A549 (cell line): ENCODE measurements around the gene ATP5PB.

Source experiments
- ESRRA ChIP-seq: fragments of 150-350 bp; IDR thresholded peaks from 2 replicates; pipeline ENCODE4 v1.6.1; 2014; ENCODE audit warnings: mild to moderate bottlenecking, low read length, borderline replicate concordance
- MAFK ChIP-seq: fragments of 450-650 bp; IDR thresholded peaks from 2 replicates; pipeline ENCODE4 v1.6.1; 2014; ENCODE audit not compliant: partially characterized antibody
- RCOR1 ChIP-seq: fragments of 150-350 bp; IDR thresholded peaks from 2 replicates; pipeline ENCODE4 v1.6.1; 2014; ENCODE audit warnings: antibody characterized with exemption, low read length, low read depth
- TF ChIP-seq, protein P1 (sequence below): fragments of 200-600 bp; sonication (generic); IDR thresholded peaks from 2 replicates; pipeline ENCODE4 v1.6.1; 2016; ENCODE audit warnings: antibody characterized with exemption, mild to moderate bottlenecking, moderate library complexity

DNA sequence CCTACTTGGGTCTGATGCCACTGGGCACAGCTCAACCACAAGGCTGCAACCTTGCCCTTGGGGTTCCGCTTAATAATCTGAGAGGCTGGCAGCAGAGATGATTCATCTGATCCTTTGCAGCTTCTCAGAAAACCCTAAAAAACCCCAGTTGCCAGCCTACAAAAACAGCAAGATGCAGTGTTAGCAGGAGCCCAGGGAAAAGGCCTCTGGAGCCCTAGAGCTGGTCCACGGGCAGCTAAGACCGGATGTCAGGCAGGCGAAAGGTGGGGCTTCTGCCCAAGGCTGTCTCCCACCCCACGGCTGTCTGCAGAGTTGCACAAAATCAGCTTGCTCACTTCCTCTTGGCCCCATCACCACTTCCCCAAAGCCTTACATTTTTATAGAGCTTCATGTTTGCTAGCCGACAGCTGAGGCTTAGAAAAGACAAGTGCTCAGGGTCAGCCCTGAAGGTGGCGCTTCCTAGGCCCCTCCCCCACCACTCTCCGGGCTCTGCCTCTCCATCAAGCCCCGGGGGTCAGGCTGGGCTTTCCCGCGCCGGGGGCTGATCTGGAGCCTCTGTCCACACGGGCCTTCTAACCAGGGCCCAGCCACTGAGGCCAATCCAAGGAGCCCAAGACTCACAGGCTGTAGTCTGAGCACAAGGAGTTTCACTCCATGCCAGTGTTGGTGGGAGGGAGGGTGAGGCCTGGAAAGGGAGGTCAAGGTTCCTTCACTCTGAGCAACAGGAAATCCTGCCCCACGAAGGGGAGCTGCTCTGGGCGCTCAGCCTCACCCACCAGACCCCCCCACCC, 58.3 kb downstream of the ATP5PB start:
- TF ChIP-seq RCOR1 (no peak), ESRRA (no peak), MAFK (no peak)
- TF ChIP-seq, protein P1, sequence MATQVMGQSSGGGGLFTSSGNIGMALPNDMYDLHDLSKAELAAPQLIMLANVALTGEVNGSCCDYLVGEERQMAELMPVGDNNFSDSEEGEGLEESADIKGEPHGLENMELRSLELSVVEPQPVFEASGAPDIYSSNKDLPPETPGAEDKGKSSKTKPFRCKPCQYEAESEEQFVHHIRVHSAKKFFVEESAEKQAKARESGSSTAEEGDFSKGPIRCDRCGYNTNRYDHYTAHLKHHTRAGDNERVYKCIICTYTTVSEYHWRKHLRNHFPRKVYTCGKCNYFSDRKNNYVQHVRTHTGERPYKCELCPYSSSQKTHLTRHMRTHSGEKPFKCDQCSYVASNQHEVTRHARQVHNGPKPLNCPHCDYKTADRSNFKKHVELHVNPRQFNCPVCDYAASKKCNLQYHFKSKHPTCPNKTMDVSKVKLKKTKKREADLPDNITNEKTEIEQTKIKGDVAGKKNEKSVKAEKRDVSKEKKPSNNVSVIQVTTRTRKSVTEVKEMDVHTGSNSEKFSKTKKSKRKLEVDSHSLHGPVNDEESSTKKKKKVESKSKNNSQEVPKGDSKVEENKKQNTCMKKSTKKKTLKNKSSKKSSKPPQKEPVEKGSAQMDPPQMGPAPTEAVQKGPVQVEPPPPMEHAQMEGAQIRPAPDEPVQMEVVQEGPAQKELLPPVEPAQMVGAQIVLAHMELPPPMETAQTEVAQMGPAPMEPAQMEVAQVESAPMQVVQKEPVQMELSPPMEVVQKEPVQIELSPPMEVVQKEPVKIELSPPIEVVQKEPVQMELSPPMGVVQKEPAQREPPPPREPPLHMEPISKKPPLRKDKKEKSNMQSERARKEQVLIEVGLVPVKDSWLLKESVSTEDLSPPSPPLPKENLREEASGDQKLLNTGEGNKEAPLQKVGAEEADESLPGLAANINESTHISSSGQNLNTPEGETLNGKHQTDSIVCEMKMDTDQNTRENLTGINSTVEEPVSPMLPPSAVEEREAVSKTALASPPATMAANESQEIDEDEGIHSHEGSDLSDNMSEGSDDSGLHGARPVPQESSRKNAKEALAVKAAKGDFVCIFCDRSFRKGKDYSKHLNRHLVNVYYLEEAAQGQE: no peak
